Stimulated activated CD8-positive, alpha-beta memory T cell treated with anti-CD3 and anti-CD28 coated beads, Interleukin-4, amount 100 ng/mL, for 24 hours (primary cell): ENCODE data around the gene SLC36A1.
"Not testable (repeated sequence)": the region's sequence is repeated elsewhere in the genome, so short reads cannot be mapped to it uniquely, and the experiment has no call there.

Experiments
- DNase-seq: peaks from one replicate; pipeline ENCODE4 v3.0.0-alpha.2; 2020; ENCODE audit warnings: low read depth

The SLC36A1 gene

GRCh38 chr5:151483647-151484046 lies 36.2 kb downstream of the SLC36A1 start:
- no peak for DNase-seq

- no peak for DNase-seq
These were observed 40.1 kb downstream of the SLC36A1 start for GRCh38 chr5:151487544-151487943.

GRCh38 chr5:151490627-151491026 lies 43.2 kb downstream of the SLC36A1 start:
- DNase-seq: no peak

GRCh38 chr5:151491062-151491461 lies 43.7 kb downstream of the SLC36A1 start:
- DNase-seq: no peak

GRCh38 chr5:151492729-151493128 lies 45.3 kb downstream of the SLC36A1 start:
- DNase-seq: no peak

GRCh38 chr5:151493665-151494064 lies 46.3 kb downstream of the SLC36A1 start:
- DNase-seq: no peak

GRCh38 chr5:151495320-151495719 lies 47.9 kb downstream of the SLC36A1 start:
- DNase-seq: no peak

- no peak for DNase-seq
These were observed 48.7 kb downstream of the SLC36A1 start for GRCh38 chr5:151496041-151496484.

GRCh38 chr5:151497391-151498002 lies 50.1 kb downstream of the SLC36A1 start:
- DNase-seq: no peak

- DNase-seq: no peak
These were observed 51.2 kb downstream of the SLC36A1 start for GRCh38 chr5:151498395-151499155.

- no peak for DNase-seq
These were observed 52.2 kb downstream of the SLC36A1 start for GRCh38 chr5:151499501-151500035.

- DNase-seq: no peak
These were observed 56.6 kb downstream of the SLC36A1 start for GRCh38 chr5:151504006-151504405.

GRCh38 chr5:151508308-151508707 lies 60.9 kb downstream of the SLC36A1 start:
- DNase-seq: not testable (repeated sequence)

GRCh38 chr5:151509231-151509630 lies 61.8 kb downstream of the SLC36A1 start:
- DNase-seq: no peak

GRCh38 chr5:151509836-151510235 lies 62.4 kb downstream of the SLC36A1 start:
- DNase-seq: no peak

- DNase-seq: no peak
These were observed 69.9 kb downstream of the SLC36A1 start for GRCh38 chr5:151517122-151517920.

GRCh38 chr5:151520294-151520693 lies 72.9 kb downstream of the SLC36A1 start:
- no peak for DNase-seq

GRCh38 chr5:151522226-151522625 lies 74.8 kb downstream of the SLC36A1 start:
- DNase-seq: no peak

- no peak for DNase-seq
These were observed 75.9 kb downstream of the SLC36A1 start for GRCh38 chr5:151523335-151523734.

GRCh38 chr5:151528153-151528552 lies 80.8 kb downstream of the SLC36A1 start:
- no peak for DNase-seq

- DNase-seq: no peak
These were observed 81.6 kb downstream of the SLC36A1 start for GRCh38 chr5:151528996-151529395.

GRCh38 chr5:151531581-151531980 lies 84.2 kb downstream of the SLC36A1 start:
- DNase-seq: no peak

GRCh38 chr5:151532416-151532815 lies 85.0 kb downstream of the SLC36A1 start:
- DNase-seq: no peak
